Testis (tissue), 2 donors: Measurements from ENCODE around the gene ZFR.

Experiments
- POLR2A ChIP-seq: fragments of 450-650 bp; IDR thresholded peaks from one replicate; pipeline ENCODE4 v1.6.1; 2017; ENCODE audit warnings: antibody characterized with exemption, mild to moderate bottlenecking, moderate library complexity
- TF ChIP-seq, protein P1 (sequence below), 3 experiments: fragments of 450-650 bp in 2 of 3; fragments of 200-600 bp in 1 of 3; sonication (generic) in 1 of 3; IDR thresholded peaks; one replicate each; pipeline ENCODE4 v1.5.1; 2016 to 2019; ENCODE audit warnings: antibody characterized with exemption in 3 of 3, mild to moderate bottlenecking in 2 of 3, moderate library complexity in 1 of 3

DNA sequence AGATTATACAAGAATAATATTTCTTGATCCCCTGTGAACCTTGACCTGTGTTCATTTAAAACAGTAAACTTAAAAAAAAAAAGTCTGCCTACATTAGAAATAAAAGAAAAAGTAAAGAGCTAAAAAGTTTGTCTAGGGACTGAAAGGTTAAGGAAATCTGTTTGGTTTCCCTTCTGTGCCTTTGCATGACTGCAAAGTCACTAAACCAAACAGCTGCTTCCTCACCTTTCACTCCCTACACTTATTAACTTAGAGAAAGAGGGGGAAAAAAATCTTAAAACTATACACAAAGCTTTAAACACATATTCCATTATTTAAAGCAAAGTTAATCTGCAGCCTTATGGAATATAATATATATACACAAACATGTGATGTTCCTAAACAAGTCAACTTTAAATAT lies 65.1 kb downstream of the ZFR start:
- TF ChIP-seq, protein P1, sequence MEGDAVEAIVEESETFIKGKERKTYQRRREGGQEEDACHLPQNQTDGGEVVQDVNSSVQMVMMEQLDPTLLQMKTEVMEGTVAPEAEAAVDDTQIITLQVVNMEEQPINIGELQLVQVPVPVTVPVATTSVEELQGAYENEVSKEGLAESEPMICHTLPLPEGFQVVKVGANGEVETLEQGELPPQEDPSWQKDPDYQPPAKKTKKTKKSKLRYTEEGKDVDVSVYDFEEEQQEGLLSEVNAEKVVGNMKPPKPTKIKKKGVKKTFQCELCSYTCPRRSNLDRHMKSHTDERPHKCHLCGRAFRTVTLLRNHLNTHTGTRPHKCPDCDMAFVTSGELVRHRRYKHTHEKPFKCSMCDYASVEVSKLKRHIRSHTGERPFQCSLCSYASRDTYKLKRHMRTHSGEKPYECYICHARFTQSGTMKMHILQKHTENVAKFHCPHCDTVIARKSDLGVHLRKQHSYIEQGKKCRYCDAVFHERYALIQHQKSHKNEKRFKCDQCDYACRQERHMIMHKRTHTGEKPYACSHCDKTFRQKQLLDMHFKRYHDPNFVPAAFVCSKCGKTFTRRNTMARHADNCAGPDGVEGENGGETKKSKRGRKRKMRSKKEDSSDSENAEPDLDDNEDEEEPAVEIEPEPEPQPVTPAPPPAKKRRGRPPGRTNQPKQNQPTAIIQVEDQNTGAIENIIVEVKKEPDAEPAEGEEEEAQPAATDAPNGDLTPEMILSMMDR (IDR thresholded peaks at IDR 0.05), result no peak
- TF ChIP-seq POLR2A, result no peak
